Hindlimb muscle (tissue), 1 donor: Measurements from ENCODE around the gene PFKFB2. TPM values are rescaled to one million over a fixed set of nuclear protein-coding genes. Genes with fewer than 3 reads are reported as not detected.

Experiments used
- DNase-seq: peaks from one replicate; pipeline ENCODE4 v3.0.0-alpha.2; 2013
- polyA plus RNA-seq: library from polyadenylated mRNA; unstranded; fragments of 120-200 nt; gene quantifications from one replicate; pipeline ENCODE4 v1.2.1, GENCODE V29; 2013; ENCODE audit not compliant: insufficient read length

The PFKFB2 gene
- polyA plus RNA-seq, 1 donor = 4.6 TPM

- DNase-seq = no peak
Observed at GRCh38 chr1:207067185-207067584, 14.1 kb downstream of the PFKFB2 start.

- DNase-seq = no peak
Observed at GRCh38 chr1:207067665-207068064, 14.6 kb downstream of the PFKFB2 start.

- DNase-seq = no peak
Observed at GRCh38 chr1:207069061-207069460, 16.0 kb downstream of the PFKFB2 start.

- DNase-seq = no peak
Observed at GRCh38 chr1:207069858-207070506, 16.9 kb downstream of the PFKFB2 start.

- no peak for DNase-seq
Observed at GRCh38 chr1:207070811-207071210, 17.7 kb downstream of the PFKFB2 start.

GRCh38 chr1:207071426-207071825 lies 18.4 kb downstream of the PFKFB2 start:
- DNase-seq = no peak

- no peak for DNase-seq
Observed at GRCh38 chr1:207072233-207072632, 19.2 kb downstream of the PFKFB2 start.

- no peak for DNase-seq
Observed at GRCh38 chr1:207073906-207074820, 21.1 kb downstream of the PFKFB2 start.

GRCh38 chr1:207076181-207076955 lies 23.3 kb downstream of the PFKFB2 start:
- no peak for DNase-seq

- DNase-seq = no peak
Observed at GRCh38 chr1:207077012-207077411, 23.9 kb downstream of the PFKFB2 start.

GRCh38 chr1:207077470-207078377 lies 24.6 kb downstream of the PFKFB2 start:
- DNase-seq = peak; percentile 77

GRCh38 chr1:207078578-207079132 lies 25.6 kb downstream of the PFKFB2 start:
- DNase-seq = no peak

GRCh38 chr1:207079706-207080241 lies 26.7 kb downstream of the PFKFB2 start:
- DNase-seq = no peak

- DNase-seq = no peak
Observed at GRCh38 chr1:207081088-207081487, 28.0 kb downstream of the PFKFB2 start.

- DNase-seq = no peak
Observed at GRCh38 chr1:207081806-207082205, 28.7 kb downstream of the PFKFB2 start.

GRCh38 chr1:207084232-207084631 lies 31.2 kb downstream of the PFKFB2 start:
- DNase-seq = no peak

- peak; percentile 42 for DNase-seq
Observed at GRCh38 chr1:207084701-207085180, 31.7 kb downstream of the PFKFB2 start.

- no peak for DNase-seq
Observed at GRCh38 chr1:207085887-207086286, 32.8 kb downstream of the PFKFB2 start.

- no peak for DNase-seq
Observed at GRCh38 chr1:207088161-207088560, 35.1 kb downstream of the PFKFB2 start.

GRCh38 chr1:207088701-207089626 lies 35.9 kb downstream of the PFKFB2 start, which contains the start of gene C4BPB:
Gene C4BPB, plus strand, starts transcription at chr1:207088860. Its CDS starts 672 bp downstream, at chr1:207089532.
- DNase-seq = no peak
